A549 (cell line): ENCODE results near the gene CCND1. TPM values are rescaled to one million over a fixed set of nuclear protein-coding genes. Genes with fewer than 3 reads are reported as not detected.

ENCODE experiments used
- ATAC-seq, 2 experiments: fragments of 200-7000 bp in 1 of 2; fragments of >200 bp in 1 of 2; cut with Nextera tagmentation in 1 of 2; cut with Tn5 transposase in 1 of 2; 3 replicates each; pipeline versions ENCODE4 v1.8.0 to v1.9.1; 2018 to 2020; ENCODE audit warnings: mild to moderate bottlenecking in 1 of 2, moderate library complexity in 1 of 2
- CTCF ChIA-PET: fragments of 300-600 bp; sonication (Branson Sonifier 250); formaldehyde crosslinking; extraction: SDS; loops from one replicate; lab custom pipeline; 2021; ENCODE audit warnings: antibody characterized with exemption, inconsistent platforms; lab: Yijun Ruan, JAX
- POLR2A ChIA-PET: fragments of 350-600 bp; formaldehyde crosslinking; extraction: SDS; loops from one replicate; lab custom pipeline; 2021; ENCODE audit warnings: antibody characterized with exemption, inconsistent platforms; lab: Yijun Ruan, JAX
- DNase-seq, 2 experiments: peaks; one replicate each; pipeline versions ENCODE4 v3.0.0 to v3.0.0-alpha.2; 2011 to 2016; ENCODE audit warnings: low read depth in 1 of 2, low spot score in 1 of 2
- FAIRE-seq: peaks from 2 replicates; lab custom pipeline; 2011; peaks lifted over from hg19 to GRCh38; lab: Jason Lieb, UNC
- H3K27ac ChIP-seq, 2 experiments: fragments of >200 bp; sonication (Bioruptor Twin); formaldehyde crosslinking; 3 replicates each; pipeline ENCODE4 v1.5.1; 2016 to 2017
- H3K4me1 ChIP-seq: fragments of >200 bp; sonication (Bioruptor Twin); formaldehyde crosslinking; 3 replicates; pipeline ENCODE4 v1.6.1; 2016
- H3K4me2 ChIP-seq: fragments of >200 bp; sonication (Bioruptor Twin); formaldehyde crosslinking; 3 replicates; pipeline ENCODE4 v1.6.1; 2016
- H3K4me3 ChIP-seq: fragments of >200 bp; sonication (Bioruptor Twin); formaldehyde crosslinking; 3 replicates; pipeline ENCODE4 v1.5.1; 2016
- H3K9me3 ChIP-seq: fragments of >200 bp; sonication (Bioruptor Twin); formaldehyde crosslinking; 3 replicates; pipeline ENCODE4 v1.6.1; 2016
- BCL3 ChIP-seq: fragments of >200 bp; sonication (Bioruptor Twin); formaldehyde crosslinking; IDR thresholded peaks from 3 replicates; pipeline ENCODE4 v1.6.1; 2016
- CBX2 ChIP-seq: fragments of 200-600 bp; sonication (generic); IDR thresholded peaks from 2 replicates; pipeline ENCODE4 v1.6.1; 2016; ENCODE audit warnings: low read depth, mild to moderate bottlenecking, borderline replicate concordance
- EHF ChIP-seq: fragments of 250-450 bp; sonication (Bioruptor Pico); IDR thresholded peaks from 2 replicates; pipeline ENCODE4 v1.5.0; 2020; ENCODE audit warnings: mild to moderate bottlenecking
- EHMT2 ChIP-seq: fragments of 200-600 bp; sonication (generic); IDR thresholded peaks from 2 replicates; pipeline ENCODE4 v1.6.1; 2016; ENCODE audit warnings: antibody characterized with exemption, low read depth, mild to moderate bottlenecking, moderate library complexity
- ESRRA ChIP-seq: fragments of 150-350 bp; IDR thresholded peaks from 2 replicates; pipeline ENCODE4 v1.6.1; 2014; ENCODE audit warnings: mild to moderate bottlenecking, low read length, borderline replicate concordance
- FOSB ChIP-seq: fragments of 250-450 bp; sonication (Bioruptor Pico); IDR thresholded peaks from 2 replicates; pipeline ENCODE4 v1.5.0; 2020; ENCODE audit warnings: mild to moderate bottlenecking, moderate library complexity
- JUNB ChIP-seq: fragments of >200 bp; sonication (Bioruptor Twin); formaldehyde crosslinking; IDR thresholded peaks from 2 replicates; pipeline ENCODE4 v1.6.1; 2016
- KDM1A ChIP-seq: fragments of 200-600 bp; sonication (generic); IDR thresholded peaks from 2 replicates; pipeline ENCODE4 v1.6.1; 2016; ENCODE audit warnings: low read depth, mild to moderate bottlenecking
- KDM5A ChIP-seq: fragments of 200-600 bp; sonication (generic); IDR thresholded peaks from 2 replicates; pipeline ENCODE4 v1.6.1; 2016; ENCODE audit warnings: antibody characterized with exemption, mild to moderate bottlenecking
- MAFK ChIP-seq: fragments of 450-650 bp; IDR thresholded peaks from 2 replicates; pipeline ENCODE4 v1.6.1; 2014; ENCODE audit not compliant: partially characterized antibody
- MAX ChIP-seq: IDR thresholded peaks from 2 replicates; pipeline ENCODE4 v1.6.1; 2012
- MAZ ChIP-seq: fragments of 150-350 bp; IDR thresholded peaks from 2 replicates; pipeline ENCODE4 v1.6.1; 2014; ENCODE audit warnings: antibody characterized with exemption, low read depth, low read length, borderline replicate concordance
- NFE2L2 ChIP-seq: fragments of 150-350 bp; conservative IDR thresholded peaks from 2 replicates; pipeline ENCODE4 v1.6.1; 2014; ENCODE audit warnings: low read length
- NPAS2 ChIP-seq: fragments of 250-450 bp; sonication (Bioruptor Pico); IDR thresholded peaks from 2 replicates; pipeline ENCODE4 v1.8.0; 2022; ENCODE audit warnings: mild to moderate bottlenecking, moderate library complexity, borderline replicate concordance
- PHF8 ChIP-seq: fragments of 200-600 bp; sonication (generic); IDR thresholded peaks from 2 replicates; pipeline ENCODE4 v1.6.1; 2016; ENCODE audit warnings: low read depth, mild to moderate bottlenecking, antibody characterized with exemption, moderate library complexity, borderline replicate concordance
- RARB ChIP-seq: fragments of 250-450 bp; sonication (Bioruptor Pico); IDR thresholded peaks from 2 replicates; pipeline ENCODE4 v1.8.0; 2021; ENCODE audit warnings: mild to moderate bottlenecking, moderate library complexity
- RCOR1 ChIP-seq: fragments of 150-350 bp; IDR thresholded peaks from 2 replicates; pipeline ENCODE4 v1.6.1; 2014; ENCODE audit warnings: antibody characterized with exemption, low read length, low read depth
- RNF2 ChIP-seq: fragments of 200-600 bp; sonication (generic); IDR thresholded peaks from 2 replicates; pipeline ENCODE4 v1.6.1; 2016; ENCODE audit warnings: low read depth, mild to moderate bottlenecking, antibody characterized with exemption, moderate library complexity, borderline replicate concordance
- ZC3H11A ChIP-seq: fragments of 450-650 bp; IDR thresholded peaks from 2 replicates; pipeline ENCODE4 v1.6.1; 2014; ENCODE audit warnings: antibody characterized with exemption, mild to moderate bottlenecking
- WGBS: methylation state at CpG from one replicate; pipeline ENCODE4 v1.1.6; 2017; ENCODE audit errors: missing lambda C conversion rate; 5-methylcytosine and 5-hydroxymethylcytosine counted together
- polyA plus RNA-seq, 4 experiments: library from polyadenylated mRNA; depleted of rRNA in 3 of 4; stranded (reverse); fragments of >200 nt; fragmentation: RNase III in 1 of 4; extraction: RNeasy Plus Mini Kit Qiagen cat#74134 plus additional on column Dnase treatment in 1 of 4; gene quantifications; 2 replicates in 3 of 4; 3 replicates in 1 of 4; pipeline ENCODE4 v1.2.3, GENCODE V29; 2011 to 2017
- TF ChIP-seq, protein P1 (sequence below): fragments of 150-350 bp; IDR thresholded peaks from 2 replicates; pipeline ENCODE4 v1.6.1; 2014; ENCODE audit warnings: low read depth, mild to moderate bottlenecking, low read length
- TF ChIP-seq, protein P2 (sequence below): fragments of >200 bp; sonication (Bioruptor Twin); formaldehyde crosslinking; IDR thresholded peaks from 2 replicates; pipeline ENCODE4 v1.6.1; 2016
- TF ChIP-seq, protein P3 (sequence below): IDR thresholded peaks from 2 replicates; pipeline ENCODE4 v1.6.1; 2012

Gene CCND1
- polyA plus RNA-seq, 2 of the 4 experiments (the other 2 are of a cell fraction), result 131 to 136 TPM

DNA sequence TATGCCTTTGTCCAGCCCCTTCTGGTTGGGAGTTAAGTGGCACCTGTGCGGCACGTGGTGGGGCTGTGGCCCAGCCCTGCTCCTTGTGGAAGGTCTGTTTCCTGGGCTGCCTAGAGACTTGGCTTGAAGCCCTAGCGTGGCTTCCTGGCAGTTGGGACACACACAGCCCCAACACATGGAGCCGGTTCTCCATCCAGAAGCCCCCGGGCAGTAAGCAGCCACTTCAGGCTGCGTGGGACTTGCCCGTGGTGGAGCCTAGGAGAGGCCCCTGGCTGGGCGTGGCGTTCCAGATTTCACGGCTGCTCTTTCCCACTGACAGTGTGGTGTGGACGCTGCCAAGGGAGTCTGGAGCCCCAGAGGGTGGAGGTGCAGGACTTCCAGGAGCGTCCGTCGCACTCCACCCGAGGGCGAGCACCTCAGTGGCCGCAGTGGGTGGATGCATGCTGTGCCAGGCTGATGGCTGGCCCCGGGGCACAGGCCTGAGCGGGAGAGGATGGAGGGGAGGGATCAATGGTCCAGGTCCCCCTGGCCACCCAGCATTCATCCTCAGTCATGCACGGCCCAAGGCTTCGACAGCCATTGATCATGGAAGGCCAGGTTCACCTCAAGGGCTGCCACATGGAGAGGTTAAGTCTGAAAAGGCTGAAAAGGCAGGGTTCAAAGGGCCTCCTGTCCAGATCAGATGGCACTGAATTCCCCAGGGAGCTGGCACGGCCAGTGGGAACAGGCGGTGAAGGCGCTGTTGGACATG lies 9.3 kb downstream of the CCND1 start:
- no peak for FAIRE-seq
- POLR2A ChIA-PET, result no interaction called here

GRCh38 chr11:69650832-69651344 lies 9.9 kb downstream of the CCND1 start:
- FAIRE-seq (no peak), ATAC-seq (no peak), DNase-seq (no peak)
- Histone ChIP-seq H3K9me3 (no peaks in the 10 kb centered on the region), H3K27ac (peak overlapping the region in 1 of 2 experiments; percentile 19; a peak in 1 of 6 replicates), H3K4me1 (peaks cover 91% of the 10 kb centered on the region), H3K4me3 (no peak overlapping the region), H3K4me2 (0 out of 3 replicates have a peak overlapping the region, but pooled peaks have one; percentile 8)
- CTCF ChIA-PET, result interaction anchor here (1.4 to 1.8 kb wide), 2 partner anchors 8 to 550 kb away, joined by 7 read pairs; no protein-coding TSS in a partner anchor
- POLR2A ChIA-PET, result no interaction called here
- 82% methylated on average over 21 of the region's 23 CpGs for WGBS
- no peak for TF ChIP-seq FOSB (CRISPR knock-in tag)
- TF ChIP-seq RNF2, result no peak
- no peak for TF ChIP-seq PHF8
- TF ChIP-seq KDM1A, result no peak

More for the DNA sequence above, 9.3 kb downstream of the CCND1 start:
- ATAC-seq, result no peak
- 87% methylated on average over 21 of the region's 24 CpGs for WGBS
- H3K4me3 ChIP-seq, result no peak overlapping the region
- TF ChIP-seq NFE2L2 (no peak), ZC3H11A (no peak), MAX (no peak), CBX2 (no peak), EHMT2 (no peak), KDM5A (no peak), RCOR1 (no peak)
- TF ChIP-seq, protein P1, sequence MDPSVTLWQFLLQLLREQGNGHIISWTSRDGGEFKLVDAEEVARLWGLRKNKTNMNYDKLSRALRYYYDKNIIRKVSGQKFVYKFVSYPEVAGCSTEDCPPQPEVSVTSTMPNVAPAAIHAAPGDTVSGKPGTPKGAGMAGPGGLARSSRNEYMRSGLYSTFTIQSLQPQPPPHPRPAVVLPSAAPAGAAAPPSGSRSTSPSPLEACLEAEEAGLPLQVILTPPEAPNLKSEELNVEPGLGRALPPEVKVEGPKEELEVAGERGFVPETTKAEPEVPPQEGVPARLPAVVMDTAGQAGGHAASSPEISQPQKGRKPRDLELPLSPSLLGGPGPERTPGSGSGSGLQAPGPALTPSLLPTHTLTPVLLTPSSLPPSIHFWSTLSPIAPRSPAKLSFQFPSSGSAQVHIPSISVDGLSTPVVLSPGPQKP, result no peak
- TF ChIP-seq, protein P2, sequence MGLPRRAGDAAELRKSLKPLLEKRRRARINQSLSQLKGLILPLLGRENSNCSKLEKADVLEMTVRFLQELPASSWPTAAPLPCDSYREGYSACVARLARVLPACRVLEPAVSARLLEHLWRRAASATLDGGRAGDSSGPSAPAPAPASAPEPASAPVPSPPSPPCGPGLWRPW, result no peak
- peaks cover 91% of the 10 kb centered on the region for H3K4me1 ChIP-seq
- H3K9me3 ChIP-seq, result no peaks in the 10 kb centered on the region
- CTCF ChIA-PET, result interaction anchor here (1.0 to 2.3 kb wide), 5 partner anchors 20 to 549 kb away, joined by 3 to 19 read pairs (median 5); partner anchors contain the start of gene LTO1
- no peak for DNase-seq
- no peak overlapping the region for H3K4me2 ChIP-seq
- H3K27ac ChIP-seq, result peak overlapping the region in 1 of 2 experiments; percentile 20; a peak in 2 of 6 replicates

DNA sequence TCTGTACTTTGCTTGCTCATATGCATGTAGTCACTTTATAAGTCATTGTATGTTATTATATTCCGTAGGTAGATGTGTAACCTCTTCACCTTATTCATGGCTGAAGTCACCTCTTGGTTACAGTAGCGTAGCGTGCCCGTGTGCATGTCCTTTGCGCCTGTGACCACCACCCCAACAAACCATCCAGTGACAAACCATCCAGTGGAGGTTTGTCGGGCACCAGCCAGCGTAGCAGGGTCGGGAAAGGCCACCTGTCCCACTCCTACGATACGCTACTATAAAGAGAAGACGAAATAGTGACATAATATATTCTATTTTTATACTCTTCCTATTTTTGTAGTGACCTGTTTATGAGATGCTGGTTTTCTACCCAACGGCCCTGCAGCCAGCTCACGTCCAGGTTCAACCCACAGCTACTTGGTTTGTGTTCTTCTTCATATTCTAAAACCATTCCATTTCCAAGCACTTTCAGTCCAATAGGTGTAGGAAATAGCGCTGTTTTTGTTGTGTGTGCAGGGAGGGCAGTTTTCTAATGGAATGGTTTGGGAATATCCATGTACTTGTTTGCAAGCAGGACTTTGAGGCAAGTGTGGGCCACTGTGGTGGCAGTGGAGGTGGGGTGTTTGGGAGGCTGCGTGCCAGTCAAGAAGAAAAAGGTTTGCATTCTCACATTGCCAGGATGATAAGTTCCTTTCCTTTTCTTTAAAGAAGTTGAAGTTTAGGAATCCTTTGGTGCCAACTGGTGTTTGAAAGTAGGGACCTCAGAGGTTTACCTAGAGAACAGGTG lies 11.1 kb downstream of the CCND1 start:
- 83% methylated on average over 15 of the region's 15 CpGs for WGBS
- peak overlapping the region; percentile 84 for H3K4me2 ChIP-seq
- H3K9me3 ChIP-seq, result no peaks in the 10 kb centered on the region
- DNase-seq (no peak), ATAC-seq (no peak), FAIRE-seq (peak; percentile 7)
- H3K4me3 ChIP-seq, result no peak overlapping the region
- H3K27ac ChIP-seq, result peak overlapping the region; percentile 31 to 87; a peak in 2 of 6 replicates
- TF ChIP-seq KDM1A (no peak), ZC3H11A (no peak), JUNB (no peak), MAZ (no peak), BCL3 (no peak), EHF (CRISPR knock-in tag) (no peak), RARB (CRISPR knock-in tag) (no peak), MAFK (no peak), ESRRA (no peak), NPAS2 (CRISPR knock-in tag) (no peak), CBX2 (no peak)
- TF ChIP-seq, protein P3, sequence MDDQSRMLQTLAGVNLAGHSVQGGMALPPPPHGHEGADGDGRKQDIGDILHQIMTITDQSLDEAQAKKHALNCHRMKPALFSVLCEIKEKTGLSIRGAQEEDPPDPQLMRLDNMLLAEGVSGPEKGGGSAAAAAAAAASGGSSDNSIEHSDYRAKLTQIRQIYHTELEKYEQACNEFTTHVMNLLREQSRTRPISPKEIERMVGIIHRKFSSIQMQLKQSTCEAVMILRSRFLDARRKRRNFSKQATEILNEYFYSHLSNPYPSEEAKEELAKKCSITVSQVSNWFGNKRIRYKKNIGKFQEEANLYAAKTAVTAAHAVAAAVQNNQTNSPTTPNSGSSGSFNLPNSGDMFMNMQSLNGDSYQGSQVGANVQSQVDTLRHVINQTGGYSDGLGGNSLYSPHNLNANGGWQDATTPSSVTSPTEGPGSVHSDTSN, result no peak
- H3K4me1 ChIP-seq, result peaks cover 84% of the 10 kb centered on the region
- ChIA-PET POLR2A (no interaction called here), CTCF (interaction anchor here (0.5 to 1.8 kb wide), 3 partner anchors 9 to 551 kb away, joined by 3 to 7 read pairs (median 7); no protein-coding TSS in a partner anchor)
